ENCODE measurements around the gene GGT7.
"Not testable (repeated sequence)": the region's sequence is repeated elsewhere in the genome, so short reads cannot be mapped to it uniquely, and the experiment has no call there.

GGT7 gene

DNA sequence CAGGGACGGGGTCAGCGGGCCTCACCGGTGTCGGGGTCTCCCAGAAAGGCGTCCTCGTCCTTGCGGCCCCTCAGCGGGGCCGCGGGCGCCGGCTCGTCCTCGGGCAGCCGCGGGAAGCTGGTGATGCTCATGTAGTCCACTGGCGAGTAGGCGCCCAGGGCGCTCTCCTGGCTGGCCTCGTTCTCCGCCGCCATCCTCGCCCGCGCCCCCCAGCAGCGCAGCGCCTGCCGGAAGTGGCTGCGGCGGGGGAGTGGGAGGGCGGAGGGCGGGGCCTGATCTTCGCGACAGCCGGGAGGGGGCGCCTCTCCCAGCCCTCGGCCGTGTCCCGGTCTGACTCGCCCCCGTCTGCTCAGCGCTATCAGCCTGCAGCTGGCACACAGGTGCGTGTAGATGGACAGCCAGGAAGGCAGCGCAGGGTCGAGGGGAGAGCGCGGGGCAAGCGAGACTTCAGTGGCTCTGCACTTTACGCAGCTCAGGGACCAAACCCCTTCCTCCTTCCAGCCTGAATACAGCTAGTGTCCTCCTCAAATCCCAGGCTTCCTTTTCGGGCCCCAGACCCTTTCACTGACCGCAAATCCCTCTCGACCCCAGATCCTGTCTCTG is at the start of gene GGT7:
TSS of gene GGT7 (minus strand) at position 235 of the 603 bp plus-strand sequence. CDS start at position 194, 41 bp downstream.
- DNase-seq, result peak; percentile 62

DNA sequence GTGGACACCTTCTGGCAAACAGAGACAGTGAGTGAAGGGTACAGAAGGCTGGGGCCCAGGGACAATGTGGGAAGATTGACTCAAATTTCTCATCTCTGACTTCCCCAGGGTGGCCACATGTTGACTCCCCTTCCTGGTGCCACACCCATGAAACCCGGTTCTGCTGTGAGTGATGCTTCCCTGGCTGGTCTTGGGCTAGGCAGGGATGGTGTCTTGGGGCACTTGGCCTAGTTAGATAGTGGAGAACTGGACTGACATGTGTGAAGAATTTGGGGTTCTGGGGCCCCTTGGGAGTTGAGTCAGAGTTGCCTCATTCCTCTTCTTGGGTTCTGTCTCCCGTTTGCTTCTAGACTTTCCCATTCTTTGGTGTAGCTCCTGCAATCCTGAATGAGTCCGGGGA is 48.8 kb upstream of the GGT7 start:
- no peak for DNase-seq

DNA sequence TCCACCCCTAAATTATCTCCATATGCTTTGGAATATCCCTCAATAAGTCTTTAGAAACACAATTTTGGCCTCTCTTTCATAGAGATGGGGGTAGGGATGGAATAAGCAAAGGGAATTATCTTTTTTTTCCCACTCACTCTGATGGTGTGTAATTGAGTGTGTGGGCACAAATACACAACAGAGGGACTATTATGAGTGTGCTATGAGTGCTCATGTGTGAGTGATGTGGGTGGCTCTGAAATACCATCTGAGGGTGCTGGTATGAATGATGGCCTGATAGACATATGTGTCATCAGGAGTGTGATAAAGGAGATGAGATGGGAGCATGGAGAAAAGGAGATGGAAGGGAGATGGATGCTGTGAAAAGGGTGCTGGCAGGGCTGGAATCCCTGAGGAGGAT is 47.4 kb upstream of the GGT7 start:
- no peak for DNase-seq

GRCh38 chr20:34916774-34917354 is 44.2 kb upstream of the GGT7 start:
- DNase-seq, result no peak

DNA sequence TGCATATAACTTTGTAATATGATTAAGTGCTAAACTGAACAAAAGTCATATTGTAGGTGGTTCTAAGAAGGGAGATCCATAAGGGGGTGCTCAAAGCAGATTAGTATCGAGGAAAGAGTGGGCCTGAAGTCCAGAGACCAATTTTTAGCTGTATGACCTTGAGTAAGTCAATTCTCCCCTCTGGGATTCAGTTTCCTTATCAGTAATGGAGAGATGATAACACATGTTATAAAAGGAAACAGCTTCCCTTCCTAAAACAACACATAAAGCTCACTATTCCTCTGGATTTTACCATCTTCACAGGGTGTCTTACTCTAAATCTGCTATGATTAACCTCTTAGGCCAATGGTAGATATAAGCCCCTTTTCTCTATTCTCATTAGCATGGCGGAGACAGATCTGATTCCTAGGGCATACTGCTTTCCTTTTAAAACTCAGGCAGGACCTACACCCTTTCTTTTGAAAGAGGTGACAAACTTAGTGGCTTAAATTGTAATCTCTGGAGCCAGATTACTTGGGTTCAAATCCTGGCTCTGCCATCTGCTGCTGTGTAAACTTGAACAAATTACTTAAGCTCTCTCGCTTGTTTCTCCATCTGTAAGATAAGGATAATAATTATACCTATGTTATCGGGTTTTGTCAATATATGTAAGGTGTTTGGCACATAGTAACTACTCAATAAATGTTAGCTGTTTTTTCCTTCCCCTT is 43.2 kb upstream of the GGT7 start:
- DNase-seq, result no peak

GRCh38 chr20:34915131-34915530 is 42.5 kb upstream of the GGT7 start:
- no peak for DNase-seq

DNA sequence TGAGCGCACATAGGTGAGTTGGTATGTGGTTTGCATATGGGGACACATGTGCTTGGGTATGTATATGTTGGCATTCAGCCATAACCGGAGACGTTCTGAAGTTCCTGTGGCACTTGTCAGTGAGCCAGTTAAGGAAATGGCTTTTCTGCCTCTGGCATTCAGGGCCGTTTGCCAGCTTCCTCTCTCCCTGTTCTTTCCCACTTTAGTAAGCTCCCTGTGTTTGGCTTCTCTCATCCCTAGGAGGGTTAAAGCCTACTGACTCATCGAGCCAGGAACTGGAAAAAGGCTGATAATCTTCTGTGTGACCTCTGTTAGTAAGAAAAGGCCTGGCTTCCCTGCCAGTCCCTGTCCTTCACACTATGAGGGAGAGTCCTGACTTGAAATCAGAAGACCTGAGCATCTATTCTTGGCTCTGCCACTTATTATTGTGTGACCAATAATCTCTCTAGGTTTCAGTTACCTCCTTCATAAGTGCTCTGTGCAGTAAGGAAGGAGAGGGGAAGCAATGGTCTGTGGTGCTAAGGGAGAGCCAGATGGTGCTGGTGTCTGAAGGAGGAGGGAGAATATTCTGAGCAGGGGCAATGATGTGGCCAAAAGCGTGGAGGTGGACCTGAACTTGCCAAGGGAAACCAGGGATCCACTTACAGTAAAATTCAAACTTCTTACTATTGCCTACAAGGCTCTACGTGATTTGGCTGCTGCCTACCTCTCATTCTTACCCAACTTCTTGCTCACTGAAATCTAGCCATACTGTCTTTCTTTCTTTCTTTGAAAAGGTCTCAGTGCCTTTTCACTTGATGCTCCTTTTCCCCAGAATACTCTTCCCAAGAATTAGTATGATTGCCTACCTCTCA is 35.2 kb upstream of the GGT7 start:
- peak; percentile 83 for DNase-seq

DNA sequence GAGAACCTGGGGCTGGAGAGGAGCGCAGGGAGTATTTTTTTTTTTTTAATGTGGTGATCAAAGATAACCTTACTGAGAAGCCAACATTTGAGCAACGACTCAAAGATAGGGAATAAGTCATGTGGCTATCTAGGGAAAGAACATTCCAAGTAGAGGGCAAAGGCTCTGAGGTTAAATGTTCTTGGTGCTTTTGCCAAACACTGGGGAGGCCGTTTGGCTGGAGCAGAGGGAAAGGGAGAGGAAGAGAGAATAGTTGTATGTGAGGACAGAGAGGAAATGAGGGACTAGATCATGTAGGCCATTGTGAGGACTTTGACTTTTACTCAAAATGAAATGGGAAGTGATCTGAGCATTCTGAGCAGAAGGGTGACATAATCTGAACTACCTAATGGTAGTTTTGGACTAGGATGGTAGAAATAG is 31.6 kb upstream of the GGT7 start:
- DNase-seq, result no peak

DNA sequence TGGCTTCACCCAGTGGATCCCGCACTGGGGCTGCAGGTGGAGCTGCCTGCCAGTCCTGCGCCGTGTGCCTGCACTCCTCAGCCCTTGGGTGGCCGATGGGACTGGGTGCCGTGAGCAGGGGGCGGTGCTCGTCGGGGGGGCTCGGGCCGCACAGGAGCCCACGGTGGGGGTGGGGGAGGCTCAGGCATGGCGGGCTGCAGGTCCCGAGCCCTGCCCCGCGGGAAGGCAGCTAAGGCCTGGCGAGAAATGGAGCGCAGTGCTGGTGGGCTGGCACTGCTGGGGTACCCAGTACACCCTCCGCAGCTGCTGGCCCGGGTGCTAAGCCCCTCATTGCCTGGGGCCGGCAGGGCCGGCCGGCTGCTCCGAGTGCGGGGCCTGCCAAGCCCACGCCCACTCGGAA is 26.1 kb upstream of the GGT7 start:
- DNase-seq, result not testable (repeated sequence)

DNA sequence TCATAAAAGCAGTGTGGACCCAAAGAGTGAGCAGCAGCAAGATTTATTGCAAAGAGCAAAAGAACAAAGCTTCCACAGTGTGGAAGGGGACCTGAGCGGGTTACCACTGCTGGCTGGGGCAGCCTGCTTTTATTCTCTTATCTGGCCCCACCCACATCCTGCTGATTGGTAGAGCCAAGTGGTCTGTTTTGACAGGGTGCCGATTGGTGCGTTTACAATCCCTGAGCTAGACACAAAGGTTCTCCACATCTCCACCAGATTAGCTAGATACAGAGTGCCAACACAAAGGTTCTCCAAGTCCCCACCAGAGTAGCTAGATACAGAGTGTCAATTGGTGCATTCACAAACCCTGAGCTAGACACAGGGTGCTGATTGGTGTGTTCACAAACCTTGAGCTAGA is 25.5 kb upstream of the GGT7 start:
- DNase-seq, result not testable (repeated sequence)

DNA sequence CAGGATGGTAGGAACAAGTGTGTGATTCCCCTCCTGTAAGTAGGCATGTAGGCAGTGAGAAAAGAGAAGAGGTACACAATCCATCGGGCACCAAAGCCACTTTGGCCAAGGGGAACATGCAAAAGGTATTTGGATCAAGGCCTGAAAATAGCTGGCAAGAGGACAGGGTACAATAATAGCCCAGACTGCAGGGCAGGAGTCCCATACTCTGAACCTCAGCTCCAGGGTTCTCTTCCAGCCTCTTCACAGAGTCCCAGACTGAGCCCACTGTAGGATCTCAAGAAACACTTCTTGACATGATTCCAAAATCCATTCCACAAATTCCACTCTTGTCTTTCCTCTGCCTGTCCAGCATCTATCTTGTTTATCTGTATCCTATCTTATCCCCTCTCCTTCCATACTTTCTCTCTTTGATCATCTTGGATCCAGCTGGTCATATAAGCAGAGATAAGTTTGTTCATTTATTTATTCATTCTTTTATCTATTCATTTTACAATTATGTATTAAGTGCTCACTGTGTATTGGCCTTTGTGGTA is 23.5 kb upstream of the GGT7 start:
- DNase-seq, result no peak

DNA sequence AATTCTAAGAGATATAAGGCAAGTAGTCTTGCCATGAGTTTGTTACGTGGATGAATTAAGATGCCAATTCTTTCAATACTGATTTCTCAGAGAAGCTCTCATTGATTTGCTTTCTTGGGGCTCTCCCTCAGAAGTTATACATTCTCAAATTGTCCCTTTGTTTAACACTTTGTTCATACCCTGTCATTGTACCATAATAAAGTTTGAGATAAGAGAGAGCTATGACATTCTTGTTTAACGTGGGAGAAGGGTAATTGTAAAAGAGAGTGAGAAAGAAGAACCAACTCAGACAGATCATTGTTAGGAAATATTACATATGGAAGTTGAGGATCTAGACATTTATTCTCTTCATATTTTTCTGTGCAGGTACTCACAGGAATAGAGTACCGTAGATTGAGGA is 22.8 kb upstream of the GGT7 start:
- no peak for DNase-seq

DNA sequence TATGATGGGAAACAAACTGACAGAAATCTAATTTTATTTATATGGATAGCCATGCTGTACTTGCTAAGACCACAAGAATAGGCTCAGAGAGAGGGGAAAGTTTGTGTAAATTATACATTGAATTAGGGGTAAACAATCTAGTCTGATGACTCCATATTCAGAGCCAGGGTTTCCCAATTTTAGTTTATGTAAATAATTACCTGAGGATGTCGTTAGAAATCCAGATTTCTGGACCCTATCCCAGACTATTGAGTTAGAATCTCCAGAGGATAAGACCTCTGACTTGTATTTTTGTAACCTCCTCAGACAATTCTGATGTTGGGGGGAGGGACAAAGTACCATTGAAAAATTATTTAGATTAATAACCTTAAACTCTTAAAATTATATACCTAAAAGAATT is 22.1 kb upstream of the GGT7 start:
- DNase-seq, result no peak

DNA sequence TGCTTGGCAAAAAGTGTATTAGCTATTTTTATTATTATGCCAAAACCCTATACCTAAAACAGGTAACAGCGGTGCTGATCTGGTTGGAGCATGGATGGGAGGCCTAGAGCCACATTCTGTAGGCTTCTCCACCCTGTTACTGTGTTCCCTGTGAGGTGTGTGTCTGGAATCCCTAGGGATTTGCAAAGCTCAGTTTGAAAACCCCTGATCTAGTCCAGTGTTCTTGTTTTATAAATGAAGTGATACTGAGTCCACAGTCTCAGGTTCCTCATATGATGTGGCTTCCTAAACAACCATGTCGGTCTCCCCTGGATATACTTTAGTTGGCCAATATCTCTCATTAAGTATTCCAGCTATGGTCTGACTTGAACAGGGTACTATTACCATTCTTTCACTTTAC is 20.0 kb upstream of the GGT7 start:
- DNase-seq, result no peak

DNA sequence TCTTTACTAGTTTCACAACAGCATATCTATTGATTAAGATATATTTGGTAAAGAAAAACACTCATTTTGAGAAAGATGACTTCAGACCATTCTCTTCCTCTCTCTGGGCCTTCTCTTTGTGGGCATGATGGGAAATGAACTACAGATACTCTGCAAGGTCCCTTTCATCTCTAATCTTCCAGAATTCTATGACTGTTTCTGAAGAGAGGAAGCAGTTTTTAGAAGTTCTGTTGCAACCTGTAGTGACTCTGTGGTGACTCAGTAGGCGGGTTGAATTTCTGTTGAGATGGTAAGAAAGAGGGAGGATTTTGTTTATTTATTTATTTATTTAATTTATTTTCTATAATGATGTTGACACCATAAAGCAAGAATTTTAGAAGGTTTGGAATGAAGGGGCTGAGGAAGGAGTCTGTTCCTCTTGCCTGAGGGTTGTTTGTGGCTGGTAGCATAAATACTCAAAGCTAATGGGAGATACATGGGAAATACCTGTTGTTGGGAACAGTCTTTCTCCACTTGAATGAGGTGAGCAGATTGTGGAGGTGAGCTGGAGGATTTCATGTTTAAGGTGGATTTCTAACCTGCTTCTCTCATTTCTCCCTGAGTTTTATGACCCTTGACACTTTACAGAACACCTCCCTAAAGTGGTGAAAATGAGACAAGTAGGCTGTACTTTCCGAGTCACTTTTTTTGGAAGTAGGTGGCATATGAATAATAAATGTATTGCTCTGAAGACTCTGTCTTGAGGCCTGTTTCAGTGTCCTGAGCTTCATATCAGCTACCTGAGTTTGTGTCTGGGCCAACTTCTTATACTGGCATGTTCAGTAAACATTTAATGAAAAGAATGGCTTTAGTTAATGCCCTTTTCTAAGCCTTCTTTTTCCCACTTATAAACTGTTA is 18.8 kb upstream of the GGT7 start:
- peak; percentile 9 for DNase-seq

GRCh38 chr20:34888468-34888867 is 15.8 kb upstream of the GGT7 start:
- DNase-seq, result no peak

DNA sequence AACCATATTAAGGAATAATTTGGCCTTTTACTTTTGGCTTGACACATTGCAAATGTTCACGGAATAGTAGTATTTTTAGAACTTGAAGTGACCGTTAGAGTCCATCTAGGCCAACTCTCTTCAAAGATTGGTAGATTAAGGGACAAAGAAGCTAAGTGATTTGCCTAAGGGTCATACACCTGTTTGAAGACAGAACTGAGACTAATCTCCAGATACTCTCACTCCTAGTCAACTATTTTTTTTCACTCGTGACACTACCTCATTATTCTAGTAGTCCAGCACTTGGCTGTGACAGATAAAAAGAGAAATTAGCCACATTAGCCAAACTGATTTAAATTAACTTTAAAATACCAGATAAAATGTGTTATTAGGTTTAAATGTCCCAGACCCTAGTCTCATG is 14.4 kb upstream of the GGT7 start:
- no peak for DNase-seq

GRCh38 chr20:34886122-34886521 is 13.5 kb upstream of the GGT7 start:
- DNase-seq, result no peak

DNA sequence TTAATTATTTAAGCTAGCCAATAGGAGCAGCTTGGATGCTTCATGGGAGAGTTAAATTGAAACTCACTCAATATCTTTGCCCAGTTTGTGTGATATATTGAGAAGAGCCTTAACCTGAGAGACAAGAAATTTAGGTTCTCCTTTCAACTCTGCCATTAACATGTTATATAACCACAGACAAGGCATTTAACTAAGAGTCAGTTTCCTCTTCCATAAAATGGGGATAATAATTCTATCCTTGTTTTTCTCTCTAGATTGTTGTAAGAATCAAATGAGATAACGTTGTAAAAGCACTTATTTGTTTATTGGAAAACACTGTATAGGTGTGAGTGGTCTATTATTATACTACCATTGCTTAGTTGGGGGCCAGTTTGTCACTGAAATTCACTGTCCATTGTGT is 11.6 kb upstream of the GGT7 start:
- no peak for DNase-seq

DNA sequence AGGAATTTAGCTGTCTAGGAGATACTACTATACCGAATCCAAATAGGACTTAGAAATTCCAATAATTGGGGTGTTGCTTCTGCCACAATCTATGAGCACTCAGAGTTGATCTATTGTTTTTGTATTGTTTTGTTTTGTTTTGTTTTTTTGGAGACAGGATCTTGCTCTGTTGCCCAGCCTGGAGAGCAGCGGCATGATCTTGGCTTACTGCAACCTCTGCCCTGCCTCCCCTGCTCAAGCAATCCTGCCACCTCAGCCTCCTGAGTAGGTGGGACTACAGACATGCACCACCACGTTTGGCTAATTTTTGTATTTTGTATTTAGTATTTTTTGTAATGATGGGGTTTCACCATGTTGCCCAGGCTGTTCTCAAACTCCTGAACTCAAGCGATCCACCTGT is 11.2 kb upstream of the GGT7 start:
- DNase-seq, result no peak

DNA sequence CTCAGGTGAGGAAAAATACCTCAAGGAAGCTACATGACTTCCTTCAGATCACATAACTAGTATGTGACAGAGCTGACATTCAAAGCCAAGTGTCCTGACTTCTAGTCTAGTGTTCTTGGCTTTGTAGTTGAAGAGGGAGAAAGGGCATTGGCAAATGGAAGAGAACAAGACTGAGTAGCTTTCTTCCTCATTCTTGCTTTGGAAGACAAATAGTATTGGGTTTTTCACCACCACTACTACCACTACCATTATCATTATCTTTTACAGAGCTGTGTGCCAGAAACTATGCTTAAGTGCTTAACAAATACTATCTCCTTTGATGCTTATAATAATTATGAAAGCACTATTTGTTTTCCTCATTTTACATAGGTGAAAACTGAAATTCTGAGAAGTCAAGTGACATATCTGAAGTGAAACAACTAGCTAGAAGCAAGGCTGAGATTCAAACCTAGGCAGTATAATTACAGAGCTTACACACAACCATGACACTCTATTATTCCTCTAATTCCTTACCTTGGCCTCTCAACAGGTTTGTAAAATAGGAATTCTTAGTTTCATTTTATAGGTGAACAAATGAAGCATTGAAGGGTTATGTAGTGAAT is 10.5 kb upstream of the GGT7 start:
- DNase-seq, result no peak

DNA sequence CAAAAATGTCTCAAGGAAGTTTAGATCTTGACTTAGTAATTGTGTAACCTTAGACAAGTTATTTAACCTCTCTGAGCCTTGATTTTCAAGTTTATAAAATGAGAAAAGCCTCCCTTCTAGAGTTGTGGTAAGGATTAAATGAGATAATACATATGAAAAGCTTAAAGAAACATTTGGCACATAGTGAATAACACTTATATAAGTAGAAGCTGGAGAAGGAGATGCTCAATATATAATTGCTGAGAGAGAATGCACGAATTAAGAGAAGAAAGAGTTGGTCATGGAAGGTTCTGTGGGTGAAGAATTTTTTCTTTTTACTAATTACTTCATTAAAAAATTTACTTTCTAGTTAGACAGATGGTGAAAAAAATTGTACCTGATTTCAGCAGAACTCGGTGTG is 9.0 kb upstream of the GGT7 start:
- DNase-seq, result no peak

Data from kidney glomerular epithelial cell (primary cell).